ENCODE data around the gene LBR. TPM values are rescaled to one million over a fixed set of nuclear protein-coding genes. Genes with fewer than 3 reads are reported as not detected.
A peak's percentile ranks its signal among the peaks of the same experiment; 100 is the strongest.

The LBR gene
- total RNA-seq, 4 donors from 2014 or later, result 16.4 to 47.7 (median 22.5) TPM

- H3K4me3 ChIP-seq (ENCODE audit: low read depth, poor library complexity, severe bottlenecking), result no peak overlapping the region
- 72 to 77% methylated on average over 5 of the region's 5 CpGs for WGBS, 2 donors
- intact Hi-C loops (cut with DNase I; ENCODE audit: low total_unique reads), result loop anchor here (5.0 kb wide), 1 partner anchor 1623 kb away; no protein-coding TSS in a partner anchor
- no peak for TF ChIP-seq CTCF (IDR thresholded peaks at IDR 0.05)
- no peak for TF ChIP-seq POLR2A (IDR thresholded peaks at IDR 0.05)
- no peak for DNase-seq (ENCODE audit: low spot score in 2 of 2)
These were observed 41.2 kb upstream of the LBR start for GRCh38 chr1:225469051-225469450.

GRCh38 chr1:225468270-225469020, 40.6 kb upstream of the LBR start:
- intact Hi-C loops (cut with DNase I; ENCODE audit: low total_unique reads), result loop anchor here (5.0 kb wide), 1 partner anchor 1624 kb away; no protein-coding TSS in a partner anchor
- DNase-seq (ENCODE audit: low spot score in 2 of 2), result no peak
- 87% methylated on average over 10 of the region's 10 CpGs for WGBS, 2 donors
- H3K4me3 ChIP-seq (ENCODE audit: low read depth, poor library complexity, severe bottlenecking), result no peak overlapping the region
- no peak for TF ChIP-seq POLR2A (IDR thresholded peaks at IDR 0.05)
- TF ChIP-seq CTCF (IDR thresholded peaks at IDR 0.05), result no peak

GRCh38 chr1:225467193-225468020, 39.6 kb upstream of the LBR start:
- TF ChIP-seq POLR2A (IDR thresholded peaks at IDR 0.05) (no peak), CTCF (IDR thresholded peaks at IDR 0.05) (no peak)
- 58 to 64% methylated on average over 20 to 22 of the region's 26 CpGs for WGBS, 2 donors
- peak overlapping the region; percentile 3 for H3K4me3 ChIP-seq (ENCODE audit: low read depth, poor library complexity, severe bottlenecking)
- intact Hi-C loops (cut with DNase I; ENCODE audit: low total_unique reads), result loop anchor here (5.0 kb wide), 1 partner anchor 1625 kb away; no protein-coding TSS in a partner anchor
- peak; percentile 63 to 92 for DNase-seq (ENCODE audit: low spot score in 2 of 2)

- no peak for DNase-seq (ENCODE audit: low spot score in 2 of 2)
- no peak for TF ChIP-seq CTCF (IDR thresholded peaks at IDR 0.05)
- TF ChIP-seq POLR2A (IDR thresholded peaks at IDR 0.05), result no peak
- intact Hi-C loops (cut with DNase I; ENCODE audit: low total_unique reads), result loop anchor here (5.0 kb wide), 1 partner anchor 1625 kb away; no protein-coding TSS in a partner anchor
- no peak overlapping the region for H3K4me3 ChIP-seq (ENCODE audit: low read depth, poor library complexity, severe bottlenecking)
- whole genome bisulfite sequencing, 2 donors, result 90 to 91% methylated on average over 4 of the region's 4 CpGs
These were observed 39.0 kb upstream of the LBR start for GRCh38 chr1:225466848-225467192.

GRCh38 chr1:225465793-225466517, 38.1 kb upstream of the LBR start:
- intact Hi-C loops (cut with DNase I; ENCODE audit: low total_unique reads), result loop anchor here (5.0 kb wide), 1 partner anchor 1626 kb away; no protein-coding TSS in a partner anchor
- no peak for DNase-seq (ENCODE audit: low spot score in 2 of 2)
- no peak overlapping the region for H3K4me3 ChIP-seq (ENCODE audit: low read depth, poor library complexity, severe bottlenecking)
- TF ChIP-seq CTCF (IDR thresholded peaks at IDR 0.05) (no peak), POLR2A (IDR thresholded peaks at IDR 0.05) (no peak)
- WGBS, 2 donors, result 90 to 93% methylated on average over 24 to 26 of the region's 26 CpGs
